ENCODE results near the gene SNRK.

- TF ChIP-seq CTCF (conservative IDR thresholded peaks at IDR 0.05; ENCODE audit: low read length) (no peak), EZH2phosphoT487 (IDR thresholded peaks at IDR 0.05; ENCODE audit: borderline replicate concordance) (no peak)
Measured at GRCh38 chr3:43346978-43347749, 60.8 kb downstream of the SNRK start.
